BLaER1 (cell line): ENCODE measurements around the gene MMD.
"Not testable (repeated sequence)": the region's sequence is repeated elsewhere in the genome, so short reads cannot be mapped to it uniquely, and the experiment has no call there.

Experiments used
- H3K27ac ChIP-seq: shearing (Covaris generic); formaldehyde crosslinking; 2 replicates; pipeline ENCODE4 v1.8.1; 2022
- H3K27me3 ChIP-seq: shearing (Covaris generic); formaldehyde crosslinking; 2 replicates; pipeline ENCODE4 v1.8.1; 2022
- H3K36me3 ChIP-seq: shearing (Covaris generic); formaldehyde crosslinking; 2 replicates; pipeline ENCODE4 v1.8.1; 2022
- H3K4me1 ChIP-seq: shearing (Covaris generic); formaldehyde crosslinking; 2 replicates; pipeline ENCODE4 v1.8.1; 2022
- H3K4me2 ChIP-seq: shearing (Covaris generic); formaldehyde crosslinking; 2 replicates; pipeline ENCODE4 v1.8.1; 2022
- H3K4me3 ChIP-seq: shearing (Covaris generic); formaldehyde crosslinking; 2 replicates; pipeline ENCODE4 v1.8.1; 2022
- H3K9ac ChIP-seq: shearing (Covaris generic); formaldehyde crosslinking; 2 replicates; pipeline ENCODE4 v1.8.1; 2022
- H3K9me3 ChIP-seq: shearing (Covaris generic); formaldehyde crosslinking; 2 replicates; pipeline ENCODE4 v1.8.1; 2022
- H4K20me1 ChIP-seq: shearing (Covaris generic); formaldehyde crosslinking; 2 replicates; pipeline ENCODE4 v1.8.1; 2022
- Cebpa-rat ChIP-seq: shearing (Covaris generic); IDR thresholded peaks from 2 replicates; pipeline ENCODE4 v1.8.1; 2022

The MMD gene

GRCh38 chr17:55454906-55455474, 33.4 kb upstream of the MMD start:
- no peaks in the 10 kb centered on the region for H3K27me3 ChIP-seq
- H3K9me3 ChIP-seq = peaks cover 4% of the 10 kb centered on the region; the same call in 1 of the 2 replicates
- no peak overlapping the region for H3K9ac ChIP-seq
- H3K36me3 ChIP-seq = no peaks in the 10 kb centered on the region
- H3K4me2 ChIP-seq = no peak overlapping the region
- no peak overlapping the region for H3K27ac ChIP-seq
- no peaks in the 10 kb centered on the region for H4K20me1 ChIP-seq
- no peak overlapping the region for H3K4me3 ChIP-seq
- TF ChIP-seq Cebpa-rat = no peak
- H3K4me1 ChIP-seq = peaks cover 26% of the 10 kb centered on the region

GRCh38 chr17:55453839-55454557, 32.4 kb upstream of the MMD start:
- no peak overlapping the region for H3K9ac ChIP-seq
- no peaks in the 10 kb centered on the region for H3K27me3 ChIP-seq
- no peaks in the 10 kb centered on the region for H4K20me1 ChIP-seq
- no peak overlapping the region for H3K4me3 ChIP-seq
- no peak overlapping the region for H3K4me2 ChIP-seq
- peaks cover 26% of the 10 kb centered on the region for H3K4me1 ChIP-seq
- TF ChIP-seq Cebpa-rat = no peak
- no peaks in the 10 kb centered on the region for H3K36me3 ChIP-seq
- H3K9me3 ChIP-seq = peaks cover 4% of the 10 kb centered on the region
- no peak overlapping the region for H3K27ac ChIP-seq

GRCh38 chr17:55452139-55452790, 30.6 kb upstream of the MMD start:
- Histone ChIP-seq H3K27ac (no peak overlapping the region), H3K4me2 (no peak overlapping the region), H3K4me1 (peaks cover 21% of the 10 kb centered on the region)

GRCh38 chr17:55451758-55452138, 30.1 kb upstream of the MMD start:
- H3K27ac ChIP-seq = no peak overlapping the region
- no peak overlapping the region for H3K4me3 ChIP-seq
- H4K20me1 ChIP-seq = no peaks in the 10 kb centered on the region
- no peaks in the 10 kb centered on the region for H3K27me3 ChIP-seq
- H3K9ac ChIP-seq = no peak overlapping the region
- H3K9me3 ChIP-seq = no peaks in the 10 kb centered on the region; the same call in 1 of the 2 replicates
- no peaks in the 10 kb centered on the region for H3K36me3 ChIP-seq
- H3K4me2 ChIP-seq = peak overlapping the region; percentile 30
- TF ChIP-seq Cebpa-rat = no peak
- peaks cover 21% of the 10 kb centered on the region for H3K4me1 ChIP-seq

More at GRCh38 chr17:55452139-55452790, 30.6 kb upstream of the MMD start:
- Histone ChIP-seq H3K9me3 (peaks cover 4% of the 10 kb centered on the region), H3K4me3 (no peak overlapping the region), H3K36me3 (no peaks in the 10 kb centered on the region), H3K9ac (no peak overlapping the region), H4K20me1 (no peaks in the 10 kb centered on the region), H3K27me3 (no peaks in the 10 kb centered on the region)
- TF ChIP-seq Cebpa-rat = no peak

- Histone ChIP-seq H3K9me3 (no peaks in the 10 kb centered on the region; the same call in 1 of the 2 replicates), H3K4me2 (peak overlapping the region; percentile 30), H3K4me1 (peaks cover 21% of the 10 kb centered on the region), H3K9ac (no peak overlapping the region), H4K20me1 (no peaks in the 10 kb centered on the region), H3K36me3 (no peaks in the 10 kb centered on the region), H3K27ac (no peak overlapping the region), H3K27me3 (no peaks in the 10 kb centered on the region), H3K4me3 (no peak overlapping the region)
- no peak for TF ChIP-seq Cebpa-rat
Measured at GRCh38 chr17:55451203-55451641, 29.6 kb upstream of the MMD start.

GRCh38 chr17:55450232-55450825, 28.7 kb upstream of the MMD start:
- Histone ChIP-seq H3K9ac (no peak overlapping the region), H3K36me3 (no peaks in the 10 kb centered on the region), H4K20me1 (no peaks in the 10 kb centered on the region), H3K9me3 (no peaks in the 10 kb centered on the region; the same call in 1 of the 2 replicates), H3K4me1 (peaks cover 21% of the 10 kb centered on the region), H3K4me2 (no peak overlapping the region), H3K4me3 (no peak overlapping the region), H3K27me3 (no peaks in the 10 kb centered on the region), H3K27ac (no peak overlapping the region)
- TF ChIP-seq Cebpa-rat = no peak

- TF ChIP-seq Cebpa-rat = no peak
- Histone ChIP-seq H3K4me2 (no peak overlapping the region), H3K27me3 (no peaks in the 10 kb centered on the region), H3K4me3 (no peak overlapping the region), H3K4me1 (peaks cover 28% of the 10 kb centered on the region), H3K27ac (no peak overlapping the region), H3K9ac (no peak overlapping the region), H3K9me3 (no peaks in the 10 kb centered on the region; the same call in 1 of the 2 replicates), H3K36me3 (no peaks in the 10 kb centered on the region), H4K20me1 (no peaks in the 10 kb centered on the region)
Measured at GRCh38 chr17:55448681-55449080, 27.0 kb upstream of the MMD start.

- TF ChIP-seq Cebpa-rat = no peak
- H3K27ac ChIP-seq = no peak overlapping the region
- no peaks in the 10 kb centered on the region; the same call in 1 of the 2 replicates for H3K9me3 ChIP-seq
- no peaks in the 10 kb centered on the region for H3K36me3 ChIP-seq
- H3K4me3 ChIP-seq = no peak overlapping the region
- H3K9ac ChIP-seq = no peak overlapping the region
- no peaks in the 10 kb centered on the region for H3K27me3 ChIP-seq
- H3K4me2 ChIP-seq = no peak overlapping the region
- H4K20me1 ChIP-seq = no peaks in the 10 kb centered on the region
- H3K4me1 ChIP-seq = peaks cover 16% of the 10 kb centered on the region
Measured at GRCh38 chr17:55446581-55447205, 25.1 kb upstream of the MMD start.

GRCh38 chr17:55446004-55446403, 24.4 kb upstream of the MMD start:
- not testable (repeated sequence) for H3K27ac ChIP-seq, H3K4me2 ChIP-seq, H3K9ac ChIP-seq, H3K9me3 ChIP-seq, H3K27me3 ChIP-seq, H3K36me3 ChIP-seq, H3K4me3 ChIP-seq, H4K20me1 ChIP-seq
- peaks cover 14% of the 10 kb centered on the region for H3K4me1 ChIP-seq
